H1 (cell line): ENCODE results near the gene CDKL4. TPM values are rescaled to one million over a fixed set of nuclear protein-coding genes. Genes with fewer than 3 reads are reported as not detected.

Experiments used
- HDAC2 ChIP-seq, 2 experiments: fragments of 300-600 bp in 1 of 2; sonication (generic) in 1 of 2; IDR thresholded peaks; 2 replicates each; pipeline ENCODE4 v1.6.1; 2011 to 2012; ENCODE audit warnings: low read depth in 2 of 2, low read length in 2 of 2, mild to moderate bottlenecking in 2 of 2, moderate library complexity in 2 of 2, borderline replicate concordance in 1 of 2, inconsistent platforms in 1 of 2
- NANOG ChIP-seq: IDR thresholded peaks from 2 replicates; pipeline ENCODE4 v1.6.1; 2011; ENCODE audit warnings: low read length, low read depth, mild to moderate bottlenecking, inconsistent platforms; ENCODE audit not compliant: insufficient read depth, poor library complexity, severe bottlenecking
- SAP30 ChIP-seq: fragments of 300-600 bp; sonication (generic); IDR thresholded peaks from 2 replicates; pipeline ENCODE4 v1.7.1; 2012; ENCODE audit warnings: low read length, moderate library complexity, mild to moderate bottlenecking, inconsistent platforms; ENCODE audit not compliant: insufficient read depth, insufficient replicate concordance
- TAF1 ChIP-seq: IDR thresholded peaks from 2 replicates; pipeline ENCODE4 v1.6.1; 2011; ENCODE audit warnings: mild to moderate bottlenecking, low read depth, low read length
- TBP ChIP-seq: IDR thresholded peaks from 2 replicates; pipeline ENCODE4 v1.6.1; 2011; ENCODE audit warnings: low read depth, low read length, improper control_type of control experiment
- polyA plus RNA-seq, 7 experiments: library from polyadenylated mRNA; depleted of rRNA in 3 of 7; stranded (reverse) in 5 of 7; unstranded in 2 of 7; fragments of >200 nt in 5 of 7; fragments of 200-250 nt in 2 of 7; gene quantifications; 1 replicate in 5 of 7; 2 replicates in 1 of 7; 4 replicates in 1 of 7; pipeline versions ENCODE4 v1.2.1 to v1.2.3, GENCODE V29; 2011 to 2013; ENCODE audit warnings: missing spikeins in 2 of 7, mixed read lengths in 2 of 7
- total RNA-seq: library from RNA; stranded (reverse); fragmentation: NEBNext Ultra II Directional; extraction: Animal tissue kit (Norgen Biotek cat#: 25700); gene quantifications from 2 replicates; pipeline ENCODE4 v1.2.1, GENCODE V29; 2021

The CDKL4 gene
- total and polyA plus RNA-seq, 2 of the 8 experiments (the other 6 are each of a cell fraction or from before 2014, with no cell fraction given), result not detected

GRCh38 chr2:39213015-39213414 lies 30.8 kb downstream of the CDKL4 start (continued):
- no peak for TF ChIP-seq HDAC2 (IDR thresholded peaks at IDR 0.05; ENCODE audit: borderline replicate concordance in 1 of 2, low read depth in 2 of 2, low read length in 2 of 2)
- TF ChIP-seq NANOG, result no peak
- no peak for TF ChIP-seq TAF1
- no peak for TF ChIP-seq SAP30
- TF ChIP-seq TBP, result no peak
